PC-9 (cell line): ENCODE measurements around the gene TKT. TPM values are rescaled to one million over a fixed set of nuclear protein-coding genes. Genes with fewer than 3 reads are reported as not detected.

ENCODE experiments used
- BruUV-seq: library from RNA; stranded (reverse); fragments of 400-500 nt; replicated peaks from 2 replicates; lab custom pipeline; 2021; lab: Mats Ljungman, UMichigan
- CTCF ChIA-PET: fragments of 300-600 bp; sonication (Branson Sonifier 250); formaldehyde crosslinking; loops from one replicate; lab custom pipeline; 2022; ENCODE audit warnings: antibody characterized with exemption; lab: Charles Lee
- POLR2A ChIA-PET: fragments of 300-600 bp; sonication (Branson Sonifier 250); formaldehyde crosslinking; loops from one replicate; lab custom pipeline; 2022; ENCODE audit warnings: antibody characterized with exemption; ENCODE audit not compliant: unreplicated experiment; lab: Charles Lee
- DNase-seq, 2 experiments: peaks; one replicate each; pipeline versions ENCODE4 v3.0.0 to v3.0.0-alpha.2; 2015 to 2022; ENCODE audit warnings: mixed read lengths in 1 of 2
- H2AFZ ChIP-seq: fragments of 200-600 bp; sonication (generic); 2 replicates; pipeline ENCODE4 v1.8.1; 2017; ENCODE audit warnings: antibody characterized with exemption
- H3F3A ChIP-seq: fragments of 200-600 bp; sonication (generic); 2 replicates; pipeline ENCODE4 v1.8.1; 2017; ENCODE audit warnings: antibody characterized with exemption, mild to moderate bottlenecking, low read depth; ENCODE audit not compliant: insufficient read depth
- H3K27ac ChIP-seq: fragments of 200-600 bp; sonication (generic); 2 replicates; pipeline ENCODE4 v1.6.1; 2016; ENCODE audit warnings: mixed run types
- H3K27me3 ChIP-seq: fragments of 200-600 bp; sonication (generic); 2 replicates; pipeline ENCODE4 v1.6.1; 2016; ENCODE audit warnings: low read depth, mixed run types; ENCODE audit not compliant: insufficient read depth
- H3K36me3 ChIP-seq: fragments of 200-600 bp; sonication (generic); 2 replicates; pipeline ENCODE4 v1.6.1; 2016; ENCODE audit warnings: low read depth, mixed run types
- H3K4me1 ChIP-seq: fragments of 200-600 bp; sonication (generic); replicated peaks from 2 replicates; pipeline ENCODE4 v1.6.1; 2016; ENCODE audit warnings: mixed run types; ENCODE audit not compliant: insufficient read depth
- H3K4me2 ChIP-seq: fragments of 200-600 bp; sonication (generic); 2 replicates; pipeline ENCODE4 v1.6.1; 2017; ENCODE audit warnings: mixed run types
- H3K4me3 ChIP-seq: fragments of 200-600 bp; sonication (generic); 2 replicates; pipeline ENCODE4 v1.6.1; 2016; ENCODE audit warnings: mixed run types
- H3K79me2 ChIP-seq: fragments of 200-600 bp; sonication (generic); 2 replicates; pipeline ENCODE4 v1.6.1; 2017; ENCODE audit warnings: low read depth, mixed run types
- H3K9me2 ChIP-seq: fragments of 200-600 bp; sonication (generic); 2 replicates; pipeline ENCODE4 v1.8.1; 2017; ENCODE audit warnings: mild to moderate bottlenecking; ENCODE audit not compliant: insufficient read depth
- H3K9me3 ChIP-seq: fragments of 200-600 bp; sonication (generic); 2 replicates; pipeline ENCODE4 v1.8.1; 2016; ENCODE audit warnings: low read depth; ENCODE audit not compliant: insufficient read depth
- H4K20me1 ChIP-seq: fragments of 200-600 bp; sonication (generic); 2 replicates; pipeline ENCODE4 v1.8.1; 2017; ENCODE audit not compliant: insufficient read depth
- CTCF ChIP-seq: fragments of 200-600 bp; sonication (generic); conservative IDR thresholded peaks from 2 replicates; pipeline ENCODE4 v1.6.1; 2017; ENCODE audit warnings: mixed run types, antibody characterized with exemption, mild to moderate bottlenecking, moderate library complexity
- EZH2 ChIP-seq: fragments of 200-600 bp; sonication (generic); IDR thresholded peaks from 2 replicates; pipeline ENCODE4 v1.8.0; 2017; ENCODE audit warnings: antibody characterized with exemption, low read depth
- intact Hi-C: fragments of 100-400 bp; cut with micrococcal nuclease; formaldehyde crosslinking; loops from one replicate; pipeline ENCODE4 v1.10.0; 2022; ENCODE audit not compliant: unreplicated experiment
- total RNA-seq: library from RNA; stranded (reverse); gene quantifications from 2 replicates; pipeline ENCODE4 v1.2.3, GENCODE V29; 2021

TKT gene
- total RNA-seq, 1 experiment from 2014 or later: 2,016 TPM

GRCh38 chr3:53193466-53194209 lies 62.2 kb downstream of the TKT start:
- intact Hi-C loops: loop anchor here (1.0 to 10.0 kb wide), 2 partner anchors 63 to 521 kb away; partner anchors contain the start of gene RFT1
- Histone ChIP-seq H2AFZ (no peak overlapping the region), H3K27ac (no peak overlapping the region)

DNA sequence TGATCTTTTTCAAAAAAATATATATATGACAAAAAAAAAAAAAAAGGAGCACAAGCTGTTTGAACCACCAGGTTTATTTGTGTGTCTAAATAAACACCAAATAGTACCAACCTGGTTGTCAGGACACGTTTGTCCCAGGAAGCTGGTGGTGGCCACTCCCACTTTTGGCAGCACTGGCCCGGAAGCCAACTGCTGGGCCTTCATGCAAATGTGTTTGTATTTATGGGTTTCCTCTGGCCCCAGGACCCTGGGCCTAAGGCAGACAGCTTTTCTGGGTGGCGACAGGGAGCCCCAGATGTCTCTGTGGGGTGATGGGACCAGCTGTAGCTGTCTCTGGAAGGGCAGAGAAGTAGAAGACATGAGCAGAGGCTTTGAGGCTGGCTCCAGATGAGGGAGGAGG lies 63.2 kb downstream of the TKT start:
- no TSS peak for BruUV-seq
- H3F3A ChIP-seq: no peaks in the 10 kb centered on the region
- ChIA-PET POLR2A (no interaction called here), CTCF (interaction anchor here (1.0 kb wide), 1 partner anchor 78 kb away, joined by 3 read pairs; no protein-coding TSS in a partner anchor)
- peaks cover 8% of the 10 kb centered on the region for H3K4me1 ChIP-seq
- H2AFZ ChIP-seq: no peak overlapping the region
- no peak overlapping the region for H3K27ac ChIP-seq
- no peaks in the 10 kb centered on the region for H3K27me3 ChIP-seq
- H3K4me3 ChIP-seq: no peak overlapping the region
- DNase-seq: no peak
- H3K79me2 ChIP-seq: no peaks in the 10 kb centered on the region
- no peak for TF ChIP-seq EZH2
- TF ChIP-seq CTCF: no peak
- no peaks in the 10 kb centered on the region for H3K9me3 ChIP-seq
- no peak overlapping the region for H3K4me2 ChIP-seq
- H3K36me3 ChIP-seq: no peaks in the 10 kb centered on the region
- H4K20me1 ChIP-seq: no peaks in the 10 kb centered on the region
- no peaks in the 10 kb centered on the region for H3K9me2 ChIP-seq
- intact Hi-C loops: loop anchor here (10.0 kb wide), 1 partner anchor 522 kb away; no protein-coding TSS in a partner anchor

More at GRCh38 chr3:53193466-53194209, 62.2 kb downstream of the TKT start:
- H3K4me1 ChIP-seq: peaks cover 8% of the 10 kb centered on the region
- H3K36me3 ChIP-seq: no peaks in the 10 kb centered on the region
- H4K20me1 ChIP-seq: no peaks in the 10 kb centered on the region
- no peaks in the 10 kb centered on the region for H3K27me3 ChIP-seq
- no peak for DNase-seq
- no peak overlapping the region for H3K4me3 ChIP-seq
- no peaks in the 10 kb centered on the region for H3K79me2 ChIP-seq
- BruUV-seq: no TSS peak
- TF ChIP-seq EZH2 (no peak), CTCF (no peak)
- no peak overlapping the region for H3K4me2 ChIP-seq
- CTCF ChIA-PET: interaction anchor here (0.6 kb wide), 1 partner anchor 38 kb away, joined by 4 read pairs; no protein-coding TSS in a partner anchor
- POLR2A ChIA-PET: no interaction called here
- no peaks in the 10 kb centered on the region for H3F3A ChIP-seq
- no peaks in the 10 kb centered on the region for H3K9me2 ChIP-seq
- H3K9me3 ChIP-seq: no peaks in the 10 kb centered on the region

DNA sequence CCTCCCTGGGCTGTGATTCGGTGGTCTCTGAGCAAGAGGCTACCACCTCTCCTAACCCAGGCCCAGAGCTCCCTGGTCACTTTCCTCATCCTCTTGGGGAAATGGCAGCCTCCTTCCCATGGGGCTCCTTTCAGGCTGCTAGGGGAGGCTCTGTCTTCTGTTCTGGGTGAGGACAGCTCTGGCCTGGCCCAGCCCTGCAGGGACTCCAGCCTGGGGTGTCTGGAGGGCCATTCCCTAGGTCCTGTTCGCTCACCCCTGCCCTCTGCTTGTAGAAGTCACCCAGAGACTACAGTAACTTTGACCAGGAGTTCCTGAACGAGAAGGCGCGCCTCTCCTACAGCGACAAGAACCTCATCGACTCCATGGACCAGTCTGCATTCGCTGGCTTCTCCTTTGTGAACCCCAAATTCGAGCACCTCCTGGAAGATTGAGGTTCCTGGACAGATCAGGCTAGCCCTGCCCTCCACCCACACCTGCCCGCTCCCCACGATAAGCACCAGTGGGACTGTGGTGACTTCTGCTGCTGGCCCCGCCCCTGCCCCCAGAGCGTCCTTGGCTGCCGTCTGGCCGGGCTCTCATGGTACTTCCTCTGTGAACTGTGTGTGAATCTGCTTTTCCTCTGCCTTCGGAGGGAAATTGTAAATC lies 63.9 kb downstream of the TKT start:
- Histone ChIP-seq H3K79me2 (no peaks in the 10 kb centered on the region), H3K4me1 (peaks cover 7% of the 10 kb centered on the region), H2AFZ (no peak overlapping the region), H3K27me3 (no peaks in the 10 kb centered on the region), H3F3A (no peaks in the 10 kb centered on the region), H3K9me3 (no peaks in the 10 kb centered on the region), H3K4me3 (no peak overlapping the region), H3K36me3 (no peaks in the 10 kb centered on the region), H3K4me2 (no peak overlapping the region), H3K9me2 (no peaks in the 10 kb centered on the region), H4K20me1 (no peaks in the 10 kb centered on the region), H3K27ac (no peak overlapping the region)
- TF ChIP-seq EZH2 (no peak), CTCF (no peak)
- no peak for DNase-seq
- CTCF ChIA-PET: interaction anchor here (1.0 kb wide), 1 partner anchor 78 kb away, joined by 3 read pairs; no protein-coding TSS in a partner anchor
- POLR2A ChIA-PET: no interaction called here
- intact Hi-C loops: loop anchor here (10.0 kb wide), 1 partner anchor 523 kb away; no protein-coding TSS in a partner anchor
- no TSS peak for BruUV-seq
